Osteoblast (primary cell): ENCODE data around the gene ZNF26. TPM values are rescaled to one million over a fixed set of nuclear protein-coding genes. Genes with fewer than 3 reads are reported as not detected.
"Not testable (repeated sequence)": the region's sequence is repeated elsewhere in the genome, so short reads cannot be mapped to it uniquely, and the experiment has no call there.

Source experiments
- DNase-seq: peaks from one replicate; pipeline ENCODE4 v3.0.0; 2011; ENCODE audit warnings: low spot score, mixed read lengths; ENCODE audit not compliant: insufficient read length; ENCODE audit errors: missing footprints
- H2AFZ ChIP-seq: 2 replicates; pipeline ENCODE4 v1.6.0; 2011; ENCODE audit warnings: mild to moderate bottlenecking, low read length
- H3K27ac ChIP-seq: 2 replicates; pipeline ENCODE4 v1.5.1; 2011; ENCODE audit warnings: mild to moderate bottlenecking, low read depth, low read length, moderate library complexity
- H3K27me3 ChIP-seq: 2 replicates; pipeline ENCODE4 v1.6.0; 2012; ENCODE audit warnings: mild to moderate bottlenecking, control low read depth, inconsistent platforms, low read length, moderate library complexity; ENCODE audit not compliant: insufficient read depth
- H3K36me3 ChIP-seq: 2 replicates; pipeline ENCODE4 v1.5.1; 2011; ENCODE audit warnings: mild to moderate bottlenecking, low read length, control low read depth, moderate library complexity; ENCODE audit not compliant: insufficient read depth
- H3K4me1 ChIP-seq: 2 replicates; pipeline ENCODE4 v1.5.1; 2011; ENCODE audit warnings: mild to moderate bottlenecking, low read length, control low read depth, moderate library complexity; ENCODE audit not compliant: insufficient read depth
- H3K4me2 ChIP-seq: 2 replicates; pipeline ENCODE4 v1.6.0; 2011; ENCODE audit warnings: mild to moderate bottlenecking, low read length; ENCODE audit not compliant: insufficient read depth
- H3K4me3 ChIP-seq: fragments of 200-600 bp; sonication (generic); 3 replicates; pipeline ENCODE4 v1.5.1; 2012; ENCODE audit warnings: mild to moderate bottlenecking, low read length, inconsistent platforms; ENCODE audit not compliant: insufficient read depth
- H3K79me2 ChIP-seq: 2 replicates; pipeline ENCODE4 v1.6.0; 2012; ENCODE audit warnings: mild to moderate bottlenecking, low read length, control low read depth, inconsistent platforms; ENCODE audit not compliant: insufficient read depth
- H3K9me3 ChIP-seq: 2 replicates; pipeline ENCODE4 v1.5.1; 2011; ENCODE audit warnings: low read depth, low read length, control low read depth
- H4K20me1 ChIP-seq: 2 replicates; pipeline ENCODE4 v1.6.0; 2012; ENCODE audit warnings: mild to moderate bottlenecking, low read length, control low read depth; ENCODE audit not compliant: insufficient read depth
- total RNA-seq: library from RNA; depleted of rRNA; stranded (reverse); fragments of >200 nt; gene quantifications from 2 replicates; pipeline ENCODE4 v1.2.3, GENCODE V29; 2012
- TF ChIP-seq, protein P1 (sequence below): IDR thresholded peaks from 2 replicates; pipeline ENCODE4 v1.5.1; 2011; ENCODE audit warnings: mild to moderate bottlenecking, low read depth, low read length, moderate library complexity; ENCODE audit errors: extremely low read depth

The ZNF26 gene
- total RNA-seq, 1 donor = 20.3 TPM

DNA sequence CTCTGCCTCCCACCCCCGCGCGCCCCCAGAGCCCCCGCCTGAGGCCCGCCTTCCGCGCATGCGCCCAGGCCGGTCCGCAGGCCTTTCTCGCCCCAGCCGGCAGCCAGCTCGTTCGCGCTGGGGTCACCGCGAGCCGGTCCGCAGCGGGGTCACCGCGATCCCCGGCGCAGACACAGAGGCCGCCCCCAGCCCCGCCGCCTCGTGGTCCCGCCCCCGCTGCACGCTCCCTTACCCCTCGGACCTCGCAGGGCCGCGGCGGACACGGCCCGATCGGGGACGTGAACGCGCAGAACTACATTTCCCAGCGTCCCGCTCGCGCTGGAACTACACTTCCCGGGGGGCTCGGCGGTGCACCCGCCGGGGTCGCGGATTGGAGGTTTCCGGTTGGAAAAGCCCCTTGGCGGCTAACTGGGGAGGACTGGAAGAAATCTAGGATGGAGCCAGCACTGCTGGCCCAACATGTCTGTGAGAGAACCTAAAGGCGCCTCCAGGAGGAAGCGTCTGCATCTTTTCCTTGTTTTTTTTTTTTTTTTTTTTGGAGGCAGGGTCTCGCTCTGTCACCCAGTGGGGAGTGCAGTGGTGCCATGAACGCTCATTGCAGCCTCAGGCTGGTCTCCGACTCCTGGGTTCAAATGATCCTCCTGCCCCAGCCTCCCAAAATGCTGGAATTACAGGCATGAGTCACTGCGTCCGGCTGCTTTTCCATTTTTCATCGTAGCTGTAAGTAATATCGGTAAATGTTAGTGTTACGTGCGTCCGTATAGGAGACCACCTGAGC lies 30.0 kb upstream of the ZNF26 start, which contains the start of gene ZNF605:
ZNF605 (minus strand) TSS at position 296 of the 778 bp plus-strand sequence. CDS start 10,671 bp downstream, outside the sequence.
- no peaks in the 10 kb centered on the region for H3K27me3 ChIP-seq
- H4K20me1 ChIP-seq = no peaks in the 10 kb centered on the region
- peak within 1 kb of the TSS; percentile 95 for H2AFZ ChIP-seq
- peaks cover 6% of the 10 kb centered on the region for H3K9me3 ChIP-seq
- peak within 1 kb of the TSS; percentile 93 for H3K27ac ChIP-seq
- peaks cover 11% of the 10 kb centered on the region for H3K4me1 ChIP-seq
- H3K79me2 ChIP-seq = peaks cover 43% of the 10 kb centered on the region
- H3K4me2 ChIP-seq = peak within 1 kb of the TSS; percentile 98
- TF ChIP-seq, protein P1, sequence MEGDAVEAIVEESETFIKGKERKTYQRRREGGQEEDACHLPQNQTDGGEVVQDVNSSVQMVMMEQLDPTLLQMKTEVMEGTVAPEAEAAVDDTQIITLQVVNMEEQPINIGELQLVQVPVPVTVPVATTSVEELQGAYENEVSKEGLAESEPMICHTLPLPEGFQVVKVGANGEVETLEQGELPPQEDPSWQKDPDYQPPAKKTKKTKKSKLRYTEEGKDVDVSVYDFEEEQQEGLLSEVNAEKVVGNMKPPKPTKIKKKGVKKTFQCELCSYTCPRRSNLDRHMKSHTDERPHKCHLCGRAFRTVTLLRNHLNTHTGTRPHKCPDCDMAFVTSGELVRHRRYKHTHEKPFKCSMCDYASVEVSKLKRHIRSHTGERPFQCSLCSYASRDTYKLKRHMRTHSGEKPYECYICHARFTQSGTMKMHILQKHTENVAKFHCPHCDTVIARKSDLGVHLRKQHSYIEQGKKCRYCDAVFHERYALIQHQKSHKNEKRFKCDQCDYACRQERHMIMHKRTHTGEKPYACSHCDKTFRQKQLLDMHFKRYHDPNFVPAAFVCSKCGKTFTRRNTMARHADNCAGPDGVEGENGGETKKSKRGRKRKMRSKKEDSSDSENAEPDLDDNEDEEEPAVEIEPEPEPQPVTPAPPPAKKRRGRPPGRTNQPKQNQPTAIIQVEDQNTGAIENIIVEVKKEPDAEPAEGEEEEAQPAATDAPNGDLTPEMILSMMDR = no peak
- DNase-seq = peak; percentile 100
- peak within 1 kb of the TSS; percentile 75 for H3K4me3 ChIP-seq
- no peaks in the 10 kb centered on the region for H3K36me3 ChIP-seq

DNA sequence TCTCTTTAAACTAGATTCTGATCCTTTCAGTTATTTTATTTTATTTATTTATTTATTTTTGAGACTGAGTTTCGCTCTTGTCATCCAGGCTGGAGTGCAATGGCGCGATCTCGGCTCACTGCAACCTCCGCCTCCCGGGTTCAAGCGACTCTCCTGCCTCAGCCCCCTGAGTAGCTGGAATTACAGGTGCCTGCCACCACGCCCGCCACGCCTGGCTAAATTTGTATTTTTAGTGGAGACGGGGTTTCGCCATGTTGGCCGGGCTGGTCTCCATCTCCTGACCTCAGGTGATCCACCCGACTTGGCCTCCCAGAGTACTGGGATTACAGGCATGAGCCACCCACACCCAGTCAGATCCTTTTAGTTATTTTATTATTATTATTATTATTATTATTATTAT lies 24.4 kb upstream of the ZNF26 start:
- not testable (repeated sequence) for H3K4me3 ChIP-seq, H3K36me3 ChIP-seq, H3K79me2 ChIP-seq, H4K20me1 ChIP-seq, H3K9me3 ChIP-seq, H3K4me2 ChIP-seq, H2AFZ ChIP-seq, H3K27me3 ChIP-seq, H3K27ac ChIP-seq, DNase-seq, H3K4me1 ChIP-seq

DNA sequence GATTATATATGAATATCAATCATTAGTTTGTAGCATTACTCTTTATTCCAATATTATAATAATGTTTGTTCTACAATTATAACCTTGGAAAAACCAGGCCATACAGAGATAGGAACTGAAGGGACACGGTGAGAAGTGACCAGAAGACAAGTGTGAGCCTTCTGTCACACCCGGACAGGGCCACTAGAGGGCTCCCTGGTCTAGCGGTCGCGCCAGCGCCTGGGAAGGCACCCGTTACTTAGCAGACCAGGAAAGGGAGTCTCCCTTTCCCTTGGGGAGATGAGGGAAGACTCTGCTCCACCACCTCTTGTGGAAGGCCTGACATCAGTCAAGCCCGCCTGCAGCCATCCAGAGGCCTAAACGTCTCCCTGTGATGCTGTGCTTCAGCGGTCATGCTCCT lies 22.2 kb upstream of the ZNF26 start:
- H2AFZ ChIP-seq, H3K4me2 ChIP-seq, H3K4me1 ChIP-seq, H3K36me3 ChIP-seq, H4K20me1 ChIP-seq, H3K9me3 ChIP-seq, H3K27me3 ChIP-seq, H3K79me2 ChIP-seq, H3K27ac ChIP-seq, H3K4me3 ChIP-seq, DNase-seq: not testable (repeated sequence)

DNA sequence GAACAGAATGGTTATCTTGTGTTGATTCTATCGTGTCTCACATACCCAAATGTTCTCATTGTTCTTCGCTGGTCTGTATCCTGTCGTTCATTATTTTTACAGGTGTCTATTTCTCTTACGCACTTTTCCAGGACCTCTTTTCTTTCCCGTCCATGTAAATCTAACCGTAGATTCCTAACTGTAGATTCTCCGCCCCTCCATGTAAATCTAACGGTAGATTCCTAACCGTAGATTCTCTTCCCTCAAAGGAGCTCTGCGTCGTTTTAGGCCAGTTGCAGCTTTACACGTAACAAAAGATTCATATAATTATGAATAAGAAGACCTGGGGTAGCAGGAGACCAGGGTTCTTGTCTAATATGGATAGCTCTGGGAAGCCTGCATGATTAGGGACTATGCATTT lies 20.4 kb upstream of the ZNF26 start:
- Histone ChIP-seq H4K20me1 (no peaks in the 10 kb centered on the region), H3K79me2 (no peaks in the 10 kb centered on the region), H3K4me1 (no peaks in the 10 kb centered on the region), H3K27ac (no peak overlapping the region), H3K4me2 (no peak overlapping the region), H3K27me3 (no peaks in the 10 kb centered on the region), H3K36me3 (no peaks in the 10 kb centered on the region), H3K4me3 (no peak overlapping the region), H3K9me3 (no peaks in the 10 kb centered on the region), H2AFZ (no peak overlapping the region)
- TF ChIP-seq, protein P1 = no peak
- DNase-seq = no peak
